Measurements from ENCODE around the gene CD99.

CD99 gene

DNA sequence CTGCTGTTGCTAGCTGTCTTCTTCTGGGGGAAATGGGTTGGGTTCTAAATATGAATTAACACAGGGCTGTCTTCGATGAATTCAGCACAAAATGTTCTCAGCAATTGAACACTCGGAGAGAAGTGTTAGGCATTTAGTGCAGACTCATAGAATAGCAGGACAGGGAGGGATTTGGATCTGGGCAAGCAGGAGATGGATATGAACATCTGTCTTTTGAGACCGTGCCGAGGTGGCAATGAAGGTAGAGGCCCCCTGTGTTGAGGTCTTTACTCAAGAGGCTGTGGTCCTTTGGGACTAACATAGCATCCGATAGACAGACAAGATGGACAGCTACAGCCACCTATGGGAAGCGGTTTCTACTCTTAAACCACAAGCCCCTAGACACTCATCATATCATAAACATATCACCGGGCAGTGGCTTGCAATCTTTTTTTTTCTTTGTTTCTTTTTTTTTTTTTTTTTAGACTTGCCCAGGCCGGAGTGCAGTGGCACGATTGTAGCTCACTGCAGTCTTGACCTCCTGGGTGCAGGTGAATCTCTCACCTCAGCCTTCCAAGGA, 6.7 kb downstream of the CD99 start:
- DNase-seq (ENCODE audit: low read depth in 4 of 4, low spot score in 1 of 4), result no peak

DNA sequence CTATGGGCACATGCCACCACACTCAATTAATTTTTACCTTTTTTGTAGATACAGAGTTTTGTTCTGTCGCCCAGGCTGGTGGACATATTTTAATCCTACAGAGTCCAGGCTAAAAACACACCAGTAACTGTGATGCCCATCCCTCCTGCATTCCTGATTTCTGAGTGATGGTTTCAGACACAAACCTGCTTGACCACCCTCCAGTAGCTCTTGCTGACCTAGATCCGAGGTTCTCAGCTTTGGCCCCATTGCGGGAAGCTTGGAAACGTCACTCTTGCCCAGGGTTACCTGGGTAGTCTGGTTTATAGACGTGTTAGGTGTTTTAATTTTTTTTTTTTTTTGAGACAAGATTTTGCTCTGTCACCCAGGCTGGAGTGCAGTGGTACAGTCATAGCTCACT, 7.5 kb downstream of the CD99 start:
- no peak for DNase-seq (ENCODE audit: low read depth in 4 of 4, low spot score in 1 of 4)

DNA sequence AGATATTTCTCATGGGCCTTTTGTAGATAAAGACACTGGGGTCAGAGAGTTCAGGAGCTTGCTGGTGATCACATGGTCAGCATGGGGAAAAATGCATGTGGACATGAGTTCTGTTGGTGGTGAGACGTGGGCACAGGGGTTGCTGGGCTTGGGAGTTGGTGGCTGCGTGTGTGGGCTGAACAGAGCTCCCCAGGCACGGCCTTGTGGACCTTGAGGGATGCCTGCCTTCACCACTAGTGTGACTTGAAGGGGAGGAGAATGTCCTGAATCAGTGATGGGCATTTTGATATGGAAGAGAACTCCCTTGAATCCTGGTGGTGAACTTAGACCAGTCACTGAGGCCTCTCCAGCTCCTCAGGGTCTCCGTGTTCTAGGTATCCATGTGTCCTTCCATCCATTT, 8.9 kb downstream of the CD99 start:
- no peak for DNase-seq (ENCODE audit: low read depth in 4 of 4, low spot score in 1 of 4)

GRCh38 chrX:2700405-2701320, 9.6 kb downstream of the CD99 start:
- DNase-seq (ENCODE audit: low read depth in 4 of 4, low spot score in 1 of 4), result no peak

GRCh38 chrX:2701600-2701999, 10.5 kb downstream of the CD99 start:
- DNase-seq (ENCODE audit: low read depth in 4 of 4, low spot score in 1 of 4), result no peak

DNA sequence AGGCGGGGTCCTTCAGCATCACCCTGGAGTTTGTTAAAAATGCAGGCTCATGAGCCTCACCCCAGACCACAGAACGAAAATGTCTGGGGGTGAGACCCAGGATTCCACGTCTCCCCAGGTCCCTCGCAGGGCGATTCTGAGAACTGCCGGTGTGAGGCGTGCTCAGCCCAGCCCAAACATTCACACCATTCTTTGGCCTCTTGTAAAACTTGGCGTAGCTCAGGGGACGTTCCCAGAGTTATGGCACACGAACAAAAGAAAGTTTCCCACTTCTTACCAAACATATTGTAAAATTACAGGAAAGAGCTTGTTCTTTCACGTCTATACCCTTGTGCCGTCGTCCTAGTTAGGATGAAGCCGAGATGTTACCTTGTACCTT, 12.9 kb downstream of the CD99 start:
- no peak for DNase-seq (ENCODE audit: low read depth in 4 of 4, low spot score in 1 of 4)

DNA sequence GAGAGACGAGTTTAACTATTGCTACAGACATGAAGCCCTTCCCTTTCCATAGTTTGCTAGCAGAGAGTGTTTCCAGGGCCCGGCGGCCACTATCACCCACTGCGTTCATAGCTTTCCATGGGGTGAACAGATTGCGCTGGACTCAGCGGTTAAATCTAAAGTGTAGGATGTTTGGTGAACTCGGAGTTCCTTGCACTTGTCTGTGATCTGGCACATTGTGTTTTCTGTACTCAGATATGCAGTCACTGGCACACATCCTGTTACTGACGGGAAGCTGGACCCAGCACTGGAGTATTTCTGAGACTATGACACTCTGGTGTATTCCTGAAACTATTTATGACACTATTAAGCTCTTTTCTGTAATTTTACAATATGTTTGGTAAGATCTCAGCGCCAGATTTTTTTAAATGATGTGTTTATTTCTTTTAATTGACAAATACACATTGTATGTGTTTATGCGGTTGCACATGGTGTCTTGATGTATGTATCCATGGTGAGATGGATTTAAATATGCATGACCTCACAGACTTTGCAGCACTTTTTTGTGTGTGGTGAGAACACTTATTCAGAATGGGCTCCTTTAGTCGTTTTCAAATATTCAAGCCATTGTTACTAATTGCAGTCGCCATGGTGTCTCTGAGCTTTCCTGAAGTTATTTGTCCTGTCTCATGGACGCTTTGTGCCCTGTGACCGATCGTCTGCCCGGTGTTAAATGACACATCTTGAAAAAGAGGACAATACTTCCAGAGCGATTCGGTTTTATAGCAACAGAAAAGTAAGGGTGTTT, 14.1 kb downstream of the CD99 start:
- DNase-seq (ENCODE audit: low read depth in 4 of 4, low spot score in 1 of 4), result no peak

DNA sequence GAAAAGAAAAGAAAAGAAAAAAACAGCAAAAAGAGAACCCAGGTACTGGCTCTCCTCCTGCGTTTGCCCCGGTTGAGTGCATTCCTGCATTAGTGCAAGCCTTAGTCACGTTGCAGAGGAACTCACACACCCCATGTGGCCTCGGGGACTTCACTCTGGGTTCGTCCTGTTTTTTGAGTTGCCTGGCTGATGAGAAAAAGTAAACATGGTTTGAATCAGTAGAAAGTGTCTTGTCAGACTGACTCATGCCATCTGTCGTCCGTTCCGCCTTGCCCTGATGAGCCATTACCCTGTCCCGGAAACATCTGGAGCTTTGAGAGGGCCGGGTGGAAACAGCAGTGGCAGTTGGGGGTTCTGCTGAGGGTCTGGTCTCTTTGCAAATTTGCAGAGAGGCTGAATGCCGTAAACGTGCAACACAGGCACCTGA, 16.3 kb downstream of the CD99 start:
- DNase-seq (ENCODE audit: low read depth in 4 of 4, low spot score in 1 of 4), result peak in 2 of 4 experiments; percentile 44 to 47

- no peak for DNase-seq (ENCODE audit: low read depth in 4 of 4, low spot score in 1 of 4)
Measured at GRCh38 chrX:2708021-2708420, 16.9 kb downstream of the CD99 start.

GRCh38 chrX:2708592-2709188, 17.6 kb downstream of the CD99 start:
- no peak for DNase-seq (ENCODE audit: low read depth in 4 of 4, low spot score in 1 of 4)

DNA sequence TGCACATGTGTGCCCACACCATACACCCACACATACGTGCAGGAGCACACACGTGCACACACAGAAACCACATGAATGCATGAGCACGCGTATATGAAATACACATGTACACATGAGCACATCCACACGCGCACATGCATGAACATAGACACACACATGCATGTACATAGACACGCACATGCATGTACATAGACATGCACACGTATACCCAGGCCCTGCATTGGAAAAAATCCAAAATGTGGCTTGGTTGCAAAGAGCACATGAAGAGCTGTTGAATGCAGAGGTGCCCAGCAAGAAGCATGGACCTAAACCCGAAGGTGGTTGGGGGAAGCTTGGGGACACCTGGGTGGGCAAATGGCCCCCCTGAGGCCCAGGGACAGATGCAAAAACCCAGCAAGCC, 18.5 kb downstream of the CD99 start:
- DNase-seq (ENCODE audit: low read depth in 4 of 4, low spot score in 1 of 4), result no peak

- no peak for DNase-seq (ENCODE audit: low read depth in 4 of 4, low spot score in 1 of 4)
Measured at GRCh38 chrX:2710041-2710840, 19.1 kb downstream of the CD99 start.

GRCh38 chrX:2711441-2711840, 20.3 kb downstream of the CD99 start:
- no peak for DNase-seq (ENCODE audit: low read depth in 4 of 4, low spot score in 1 of 4)

- no peak for DNase-seq (ENCODE audit: low read depth in 4 of 4, low spot score in 1 of 4)
Measured at GRCh38 chrX:2712428-2712827, 21.3 kb downstream of the CD99 start.

- no peak for DNase-seq (ENCODE audit: low read depth in 4 of 4, low spot score in 1 of 4)
Measured at GRCh38 chrX:2712890-2713840, 22.1 kb downstream of the CD99 start.

GRCh38 chrX:2714551-2714950, 23.5 kb downstream of the CD99 start:
- DNase-seq (ENCODE audit: low read depth in 4 of 4, low spot score in 1 of 4), result no peak

- DNase-seq (ENCODE audit: low read depth in 4 of 4, low spot score in 1 of 4), result no peak
Measured at GRCh38 chrX:2715066-2715600, 24.0 kb downstream of the CD99 start.

DNA sequence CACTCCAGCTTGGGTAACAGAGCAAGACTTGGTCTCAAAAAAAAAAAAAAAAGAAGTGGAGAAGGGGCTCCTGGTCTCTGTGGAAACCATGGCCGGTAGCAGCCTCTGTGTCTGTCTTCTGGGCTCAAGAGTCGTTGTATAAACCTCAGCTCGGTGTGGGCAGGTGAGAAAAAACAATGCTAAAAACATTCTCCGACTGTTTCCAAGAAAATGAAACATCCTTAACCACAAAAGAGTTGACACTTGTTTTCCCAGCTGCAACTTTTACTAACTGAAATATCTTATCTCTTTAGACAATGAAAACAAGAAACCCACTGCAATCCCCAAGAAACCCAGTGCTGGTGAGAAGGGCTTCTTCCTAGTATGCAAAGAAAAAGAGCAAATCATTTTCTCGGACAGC, 26.2 kb downstream of the CD99 start:
- DNase-seq (ENCODE audit: low read depth in 4 of 4, low spot score in 1 of 4), result no peak

GRCh38 chrX:2718821-2719220, 27.7 kb downstream of the CD99 start:
- no peak for DNase-seq (ENCODE audit: low read depth in 4 of 4, low spot score in 1 of 4)
